PC-9 (cell line): Measurements from ENCODE around the gene CLASRP. TPM values are rescaled to one million over a fixed set of nuclear protein-coding genes. Genes with fewer than 3 reads are reported as not detected.

Experiments used
- BruUV-seq: library from RNA; stranded (reverse); fragments of 400-500 nt; replicated peaks from 2 replicates; lab custom pipeline; 2021; lab: Mats Ljungman, UMichigan
- CTCF ChIA-PET: fragments of 300-600 bp; sonication (Branson Sonifier 250); formaldehyde crosslinking; loops from one replicate; lab custom pipeline; 2022; ENCODE audit warnings: antibody characterized with exemption; lab: Charles Lee
- POLR2A ChIA-PET: fragments of 300-600 bp; sonication (Branson Sonifier 250); formaldehyde crosslinking; loops from one replicate; lab custom pipeline; 2022; ENCODE audit warnings: antibody characterized with exemption; ENCODE audit not compliant: unreplicated experiment; lab: Charles Lee
- DNase-seq, 2 experiments: peaks; one replicate each; pipeline versions ENCODE4 v3.0.0 to v3.0.0-alpha.2; 2015 to 2022; ENCODE audit warnings: mixed read lengths in 1 of 2
- H2AFZ ChIP-seq: fragments of 200-600 bp; sonication (generic); 2 replicates; pipeline ENCODE4 v1.8.1; 2017; ENCODE audit warnings: antibody characterized with exemption
- H3F3A ChIP-seq: fragments of 200-600 bp; sonication (generic); 2 replicates; pipeline ENCODE4 v1.8.1; 2017; ENCODE audit warnings: antibody characterized with exemption, mild to moderate bottlenecking, low read depth; ENCODE audit not compliant: insufficient read depth
- H3K27ac ChIP-seq: fragments of 200-600 bp; sonication (generic); 2 replicates; pipeline ENCODE4 v1.6.1; 2016; ENCODE audit warnings: mixed run types
- H3K27me3 ChIP-seq: fragments of 200-600 bp; sonication (generic); 2 replicates; pipeline ENCODE4 v1.6.1; 2016; ENCODE audit warnings: low read depth, mixed run types; ENCODE audit not compliant: insufficient read depth
- H3K36me3 ChIP-seq: fragments of 200-600 bp; sonication (generic); 2 replicates; pipeline ENCODE4 v1.6.1; 2016; ENCODE audit warnings: low read depth, mixed run types
- H3K4me1 ChIP-seq: fragments of 200-600 bp; sonication (generic); replicated peaks from 2 replicates; pipeline ENCODE4 v1.6.1; 2016; ENCODE audit warnings: mixed run types; ENCODE audit not compliant: insufficient read depth
- H3K4me2 ChIP-seq: fragments of 200-600 bp; sonication (generic); 2 replicates; pipeline ENCODE4 v1.6.1; 2017; ENCODE audit warnings: mixed run types
- H3K4me3 ChIP-seq: fragments of 200-600 bp; sonication (generic); 2 replicates; pipeline ENCODE4 v1.6.1; 2016; ENCODE audit warnings: mixed run types
- H3K79me2 ChIP-seq: fragments of 200-600 bp; sonication (generic); 2 replicates; pipeline ENCODE4 v1.6.1; 2017; ENCODE audit warnings: low read depth, mixed run types
- H3K9me2 ChIP-seq: fragments of 200-600 bp; sonication (generic); 2 replicates; pipeline ENCODE4 v1.8.1; 2017; ENCODE audit warnings: mild to moderate bottlenecking; ENCODE audit not compliant: insufficient read depth
- H3K9me3 ChIP-seq: fragments of 200-600 bp; sonication (generic); 2 replicates; pipeline ENCODE4 v1.8.1; 2016; ENCODE audit warnings: low read depth; ENCODE audit not compliant: insufficient read depth
- H4K20me1 ChIP-seq: fragments of 200-600 bp; sonication (generic); 2 replicates; pipeline ENCODE4 v1.8.1; 2017; ENCODE audit not compliant: insufficient read depth
- EZH2 ChIP-seq: fragments of 200-600 bp; sonication (generic); IDR thresholded peaks from 2 replicates; pipeline ENCODE4 v1.8.0; 2017; ENCODE audit warnings: antibody characterized with exemption, low read depth
- intact Hi-C: fragments of 100-400 bp; cut with micrococcal nuclease; formaldehyde crosslinking; loops from one replicate; pipeline ENCODE4 v1.10.0; 2022; ENCODE audit not compliant: unreplicated experiment
- total RNA-seq: library from RNA; stranded (reverse); gene quantifications from 2 replicates; pipeline ENCODE4 v1.2.3, GENCODE V29; 2021
- TF ChIP-seq, protein P1 (sequence below): fragments of 200-600 bp; sonication (generic); conservative IDR thresholded peaks from 2 replicates; pipeline ENCODE4 v1.6.1; 2017; ENCODE audit warnings: mixed run types, antibody characterized with exemption, mild to moderate bottlenecking, moderate library complexity

Gene CLASRP
- total RNA-seq, 1 experiment from 2014 or later: 76.8 TPM

DNA sequence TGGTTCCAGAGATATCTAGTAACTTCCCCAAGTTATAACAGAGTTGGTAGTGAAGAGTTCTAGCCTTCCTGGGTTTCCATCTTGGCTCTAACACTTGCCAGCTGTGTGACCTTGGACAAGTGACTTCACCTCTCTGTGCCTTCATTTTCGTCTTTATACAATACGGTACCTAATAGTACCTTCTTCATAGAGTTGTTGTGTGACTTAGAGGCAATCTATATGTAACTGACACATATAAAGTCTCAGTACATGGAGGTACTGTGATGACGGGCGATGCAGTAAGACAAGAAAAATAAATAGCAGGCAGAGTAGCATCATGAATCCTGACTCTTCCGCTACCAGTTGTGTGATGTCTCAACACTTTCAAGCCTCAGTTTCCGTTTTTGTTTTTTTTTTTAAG is 8.0 kb upstream of the CLASRP start:
- H3K36me3 ChIP-seq: no peaks in the 10 kb centered on the region
- no peak overlapping the region for H3K4me3 ChIP-seq
- DNase-seq: no peak
- no peaks in the 10 kb centered on the region for H3K9me3 ChIP-seq
- H3K9me2 ChIP-seq: no peaks in the 10 kb centered on the region
- H3K27ac ChIP-seq: no peak overlapping the region
- TF ChIP-seq EZH2: no peak
- TF ChIP-seq, protein P1, sequence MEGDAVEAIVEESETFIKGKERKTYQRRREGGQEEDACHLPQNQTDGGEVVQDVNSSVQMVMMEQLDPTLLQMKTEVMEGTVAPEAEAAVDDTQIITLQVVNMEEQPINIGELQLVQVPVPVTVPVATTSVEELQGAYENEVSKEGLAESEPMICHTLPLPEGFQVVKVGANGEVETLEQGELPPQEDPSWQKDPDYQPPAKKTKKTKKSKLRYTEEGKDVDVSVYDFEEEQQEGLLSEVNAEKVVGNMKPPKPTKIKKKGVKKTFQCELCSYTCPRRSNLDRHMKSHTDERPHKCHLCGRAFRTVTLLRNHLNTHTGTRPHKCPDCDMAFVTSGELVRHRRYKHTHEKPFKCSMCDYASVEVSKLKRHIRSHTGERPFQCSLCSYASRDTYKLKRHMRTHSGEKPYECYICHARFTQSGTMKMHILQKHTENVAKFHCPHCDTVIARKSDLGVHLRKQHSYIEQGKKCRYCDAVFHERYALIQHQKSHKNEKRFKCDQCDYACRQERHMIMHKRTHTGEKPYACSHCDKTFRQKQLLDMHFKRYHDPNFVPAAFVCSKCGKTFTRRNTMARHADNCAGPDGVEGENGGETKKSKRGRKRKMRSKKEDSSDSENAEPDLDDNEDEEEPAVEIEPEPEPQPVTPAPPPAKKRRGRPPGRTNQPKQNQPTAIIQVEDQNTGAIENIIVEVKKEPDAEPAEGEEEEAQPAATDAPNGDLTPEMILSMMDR: no peak
- no peaks in the 10 kb centered on the region for H4K20me1 ChIP-seq
- intact Hi-C loops: no loop called here
- ChIA-PET POLR2A (no interaction called here), CTCF (interaction anchor here (0.6 kb wide), 1 partner anchor 185 kb away, joined by 4 read pairs; the partner anchor contains the start of gene NECTIN2)
- no peaks in the 10 kb centered on the region for H3K4me1 ChIP-seq
- BruUV-seq: no TSS peak
- peaks cover 5% of the 10 kb centered on the region; the same call in 1 of the 2 replicates for H3F3A ChIP-seq
- H2AFZ ChIP-seq: no peak overlapping the region
- H3K79me2 ChIP-seq: no peaks in the 10 kb centered on the region
- no peak overlapping the region for H3K4me2 ChIP-seq
- H3K27me3 ChIP-seq: no peaks in the 10 kb centered on the region

GRCh38 chr19:45032421-45032820 is 6.4 kb upstream of the CLASRP start:
- no peak overlapping the region for H2AFZ ChIP-seq
- H3K36me3 ChIP-seq: no peaks in the 10 kb centered on the region
- ChIA-PET CTCF (no interaction called here), POLR2A (no interaction called here)
- no peaks in the 10 kb centered on the region for H4K20me1 ChIP-seq
- no peaks in the 10 kb centered on the region for H3K27me3 ChIP-seq
- no peaks in the 10 kb centered on the region for H3K4me1 ChIP-seq
- H3K9me2 ChIP-seq: no peaks in the 10 kb centered on the region
- no peak overlapping the region for H3K4me2 ChIP-seq
- H3K4me3 ChIP-seq: no peak overlapping the region
- intact Hi-C loops: no loop called here
- no peaks in the 10 kb centered on the region for H3K9me3 ChIP-seq
- H3K27ac ChIP-seq: no peak overlapping the region
- no peak for DNase-seq
- peaks cover 14% of the 10 kb centered on the region; the same call in 1 of the 2 replicates for H3F3A ChIP-seq
- TF ChIP-seq, protein P1: no peak
- TF ChIP-seq EZH2: no peak
- BruUV-seq: no TSS peak
- no peaks in the 10 kb centered on the region for H3K79me2 ChIP-seq

DNA sequence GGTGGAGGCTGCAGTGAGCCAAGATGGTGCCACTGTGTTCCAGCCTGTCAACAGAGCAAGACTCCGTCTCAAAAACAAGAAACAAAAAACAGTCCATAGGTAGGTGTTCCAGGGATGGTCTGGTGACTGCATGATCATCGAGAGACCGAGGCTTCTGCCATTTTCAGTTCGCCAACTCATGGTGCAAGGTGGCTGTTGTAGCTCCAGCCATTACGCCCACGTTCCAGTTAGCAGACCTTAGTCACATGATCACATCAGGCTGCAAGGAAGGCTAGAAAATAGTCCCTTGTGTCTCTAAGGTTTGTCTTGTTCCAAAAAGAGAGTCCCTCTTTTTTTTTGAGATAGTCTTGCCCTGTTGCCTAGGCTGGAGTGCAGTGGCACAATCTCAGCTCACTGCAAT is 3.1 kb upstream of the CLASRP start:
- intact Hi-C loops: no loop called here

More for the DNA sequence above, 3.1 kb upstream of the CLASRP start:
- DNase-seq: no peak
- Histone ChIP-seq H3F3A (peaks cover 18% of the 10 kb centered on the region; the same call in 1 of the 2 replicates), H3K4me2 (no peak overlapping the region), H3K9me3 (no peaks in the 10 kb centered on the region), H3K4me3 (no peak overlapping the region), H3K79me2 (peaks cover 19% of the 10 kb centered on the region), H3K36me3 (peaks cover 8% of the 10 kb centered on the region; the same call in 1 of the 2 replicates), H3K9me2 (no peaks in the 10 kb centered on the region), H3K4me1 (peaks cover 12% of the 10 kb centered on the region), H3K27me3 (no peaks in the 10 kb centered on the region), H3K27ac (no peak overlapping the region), H2AFZ (no peak overlapping the region), H4K20me1 (peaks cover 15% of the 10 kb centered on the region)
- POLR2A ChIA-PET: no interaction called here
- TF ChIP-seq EZH2: no peak
- TF ChIP-seq, protein P1: no peak
- BruUV-seq: no TSS peak
- CTCF ChIA-PET: interaction anchor here (0.6 kb wide), 1 partner anchor 108 kb away, joined by 6 read pairs; no protein-coding TSS in a partner anchor
